D721Med (cell line): ENCODE results near the gene KRT82.

Experiments
- DNase-seq: peaks from one replicate; pipeline ENCODE4 v3.0.0; 2011; ENCODE audit warnings: low spot score; ENCODE audit not compliant: insufficient read length
- FAIRE-seq: peaks from 2 replicates; lab custom pipeline; 2011; peaks lifted over from hg19 to GRCh38; lab: Jason Lieb, UNC
- CTCF ChIP-seq: IDR thresholded peaks from 2 replicates; pipeline ENCODE4 v1.5.1; 2012; ENCODE audit warnings: mild to moderate bottlenecking, control low read depth; ENCODE audit not compliant: insufficient read depth; ENCODE audit errors: missing control alignments

Gene KRT82

GRCh38 chr12:52401926-52402325, 4.2 kb downstream of the KRT82 start:
- no peak for TF ChIP-seq CTCF
- FAIRE-seq (no peak), DNase-seq (no peak)

- FAIRE-seq, result no peak
- TF ChIP-seq CTCF, result no peak
- no peak for DNase-seq
Observed at GRCh38 chr12:52401526-52401925, 4.6 kb downstream of the KRT82 start.

DNA sequence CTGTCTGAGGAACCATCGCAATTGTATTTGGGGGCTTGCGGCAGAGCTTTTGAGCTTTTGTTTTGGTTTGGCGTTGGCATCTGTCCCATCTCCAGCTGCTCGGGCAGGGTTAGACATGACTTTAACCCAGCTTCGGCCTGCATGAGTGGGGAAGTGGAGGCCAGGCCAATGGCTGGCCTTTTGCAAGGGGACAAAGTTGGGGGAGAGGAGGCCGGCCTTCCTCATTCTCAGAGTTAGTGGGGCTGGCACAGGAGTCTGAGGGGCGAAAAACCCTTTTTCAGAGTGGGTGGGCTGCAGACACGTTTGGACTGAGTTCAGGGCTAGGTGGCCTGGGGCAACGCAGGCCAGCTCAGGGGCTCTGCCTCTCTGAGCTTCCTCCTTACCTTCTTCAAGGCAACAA, 5.2 kb downstream of the KRT82 start:
- FAIRE-seq, result no peak
- no peak for DNase-seq
- no peak for TF ChIP-seq CTCF

GRCh38 chr12:52399756-52400155, 6.4 kb downstream of the KRT82 start:
- no peak for DNase-seq
- no peak for TF ChIP-seq CTCF
- FAIRE-seq, result no peak

GRCh38 chr12:52398176-52398575, 8.0 kb downstream of the KRT82 start:
- DNase-seq, result no peak
- TF ChIP-seq CTCF, result no peak
- FAIRE-seq, result no peak

DNA sequence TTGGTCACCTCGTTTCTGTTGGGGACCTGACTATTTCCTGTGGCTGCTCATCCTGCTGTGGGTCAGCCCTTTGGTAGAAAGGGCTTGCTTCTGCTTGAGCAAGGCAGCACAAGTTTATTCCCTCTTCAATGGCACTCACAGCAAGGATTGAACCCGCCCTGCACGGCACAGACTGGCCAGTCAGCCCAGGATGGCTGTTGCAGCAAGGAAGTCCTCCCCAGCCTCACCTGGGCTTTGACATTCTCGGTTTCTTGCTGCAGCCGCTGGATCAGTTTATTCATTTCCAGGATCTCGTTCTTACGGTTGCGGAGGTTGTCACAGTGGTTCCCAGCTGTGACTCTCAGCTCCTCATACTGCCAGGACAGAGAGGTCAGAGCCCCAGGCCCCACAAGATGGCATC, 9.5 kb downstream of the KRT82 start:
- no peak for TF ChIP-seq CTCF
- FAIRE-seq (no peak), DNase-seq (no peak)

DNA sequence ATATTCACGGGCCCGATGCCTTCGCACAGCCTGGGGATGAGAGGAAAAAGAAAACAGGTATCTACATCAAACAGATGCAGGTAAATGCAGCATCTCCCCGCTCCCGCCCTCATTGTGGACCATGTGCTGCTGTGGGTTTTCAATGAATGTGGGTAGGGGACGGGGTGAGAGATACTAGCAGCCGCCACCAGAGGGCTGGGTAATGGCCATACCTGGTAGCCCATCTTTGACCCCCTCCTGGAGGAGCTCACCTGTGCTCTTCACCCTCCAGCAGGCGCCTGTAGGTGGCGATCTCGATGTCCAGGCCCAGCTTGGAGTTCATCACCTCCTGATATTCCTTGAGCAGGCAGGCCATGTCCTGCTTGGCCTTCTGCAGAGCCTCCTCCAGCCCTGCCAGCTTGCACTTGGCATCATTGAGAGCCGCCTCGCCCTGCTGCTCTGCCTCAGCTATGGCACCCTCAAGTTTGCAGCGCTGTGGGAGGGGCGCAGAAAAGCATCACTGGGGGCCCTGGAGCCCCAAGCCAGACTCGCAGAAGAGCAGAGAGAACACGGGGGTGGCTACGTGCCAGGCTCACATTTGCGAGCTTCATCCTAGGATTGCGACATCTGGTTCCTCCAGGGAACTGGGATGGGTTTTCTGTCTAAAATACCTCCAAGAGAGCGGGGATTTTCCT, 10.2 kb downstream of the KRT82 start:
- TF ChIP-seq CTCF, result no peak
- DNase-seq, result no peak
- no peak for FAIRE-seq
